Measurements from ENCODE around the gene LRRC25. TPM values are rescaled to one million over a fixed set of nuclear protein-coding genes. Genes with fewer than 3 reads are reported as not detected.

The LRRC25 gene
- total and polyA plus RNA-seq, 7 donors, result 0.65 to 5.2 (median 2.3) TPM

DNA sequence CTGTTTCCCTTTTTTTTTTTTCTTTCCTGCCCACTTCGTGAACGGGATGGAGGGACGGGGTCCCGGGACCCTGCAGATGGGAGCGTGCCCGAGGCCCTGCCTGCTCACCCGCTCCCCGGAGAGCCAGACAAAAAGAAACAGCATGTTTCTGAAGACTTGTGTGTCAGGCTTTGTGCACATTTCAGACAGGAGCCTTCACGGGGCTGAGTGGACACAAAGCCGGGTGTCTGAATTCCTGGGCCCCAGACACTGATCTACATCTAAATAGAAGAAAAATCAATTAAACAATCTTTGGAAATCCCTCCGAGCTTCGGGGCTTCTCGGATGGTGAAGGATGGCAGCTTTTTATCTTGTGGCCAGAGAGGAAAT, 52.9 kb downstream of the LRRC25 start:
- no peak overlapping the region for H3K27ac ChIP-seq
- intact Hi-C loops (cut with DNase I), result no loop called here
- no peak for DNase-seq
- ATAC-seq, result no peak
- 71 to 78% (median 75%) methylated on average over 13 of the region's 13 CpGs for WGBS, 3 donors
- no peak overlapping the region for H3K4me3 ChIP-seq
- TF ChIP-seq, protein P1, sequence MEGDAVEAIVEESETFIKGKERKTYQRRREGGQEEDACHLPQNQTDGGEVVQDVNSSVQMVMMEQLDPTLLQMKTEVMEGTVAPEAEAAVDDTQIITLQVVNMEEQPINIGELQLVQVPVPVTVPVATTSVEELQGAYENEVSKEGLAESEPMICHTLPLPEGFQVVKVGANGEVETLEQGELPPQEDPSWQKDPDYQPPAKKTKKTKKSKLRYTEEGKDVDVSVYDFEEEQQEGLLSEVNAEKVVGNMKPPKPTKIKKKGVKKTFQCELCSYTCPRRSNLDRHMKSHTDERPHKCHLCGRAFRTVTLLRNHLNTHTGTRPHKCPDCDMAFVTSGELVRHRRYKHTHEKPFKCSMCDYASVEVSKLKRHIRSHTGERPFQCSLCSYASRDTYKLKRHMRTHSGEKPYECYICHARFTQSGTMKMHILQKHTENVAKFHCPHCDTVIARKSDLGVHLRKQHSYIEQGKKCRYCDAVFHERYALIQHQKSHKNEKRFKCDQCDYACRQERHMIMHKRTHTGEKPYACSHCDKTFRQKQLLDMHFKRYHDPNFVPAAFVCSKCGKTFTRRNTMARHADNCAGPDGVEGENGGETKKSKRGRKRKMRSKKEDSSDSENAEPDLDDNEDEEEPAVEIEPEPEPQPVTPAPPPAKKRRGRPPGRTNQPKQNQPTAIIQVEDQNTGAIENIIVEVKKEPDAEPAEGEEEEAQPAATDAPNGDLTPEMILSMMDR (IDR thresholded peaks at IDR 0.05), result no peak
- no peaks in the 10 kb centered on the region for H3K9me3 ChIP-seq
- peaks cover 5% of the 10 kb centered on the region for H3K4me1 ChIP-seq
- H3K27me3 ChIP-seq (ENCODE audit: insufficient read depth in 3 of 3, low read length in 2 of 3), result no peaks in the 10 kb centered on the region
- H3K36me3 ChIP-seq (ENCODE audit: insufficient read depth in 1 of 2, low read depth in 1 of 2), result peaks cover 0 to 35% of the 10 kb centered on the region in 2 donors

DNA sequence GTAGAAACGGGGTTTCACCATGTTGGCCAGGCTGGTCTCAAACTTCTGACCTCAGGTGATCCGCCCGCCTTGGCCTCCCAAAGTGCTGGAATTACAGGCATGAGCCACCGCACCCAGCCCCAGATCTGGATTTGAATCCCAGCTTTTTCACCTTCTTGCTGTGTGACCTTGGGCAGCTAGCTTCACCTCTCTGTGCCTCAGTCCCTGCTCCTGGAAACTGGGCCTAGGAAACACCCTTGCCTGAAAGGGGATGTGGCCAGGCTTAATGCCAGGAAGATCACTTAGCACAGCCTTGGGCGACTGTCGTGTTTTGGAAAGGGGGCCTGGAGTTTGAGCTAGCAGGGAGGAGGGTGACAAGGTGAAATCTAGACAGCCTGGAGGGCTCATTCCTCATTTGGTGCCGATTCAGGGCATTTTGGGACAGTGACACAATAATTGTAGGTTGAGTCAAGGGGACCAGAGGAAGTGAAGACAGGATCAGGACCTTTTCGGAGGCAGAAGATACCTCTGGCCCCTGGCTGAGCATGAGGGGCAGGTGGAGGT, 55.3 kb downstream of the LRRC25 start:
- DNase-seq (no peak), ATAC-seq (no peak)
- Histone ChIP-seq H3K36me3 (ENCODE audit: insufficient read depth in 1 of 2, low read depth in 1 of 2) (peaks cover 0 to 24% of the 10 kb centered on the region in 2 donors), H3K27ac (peak overlapping the region; percentile 91), H3K4me1 (peaks cover 11% of the 10 kb centered on the region), H3K27me3 (ENCODE audit: insufficient read depth in 3 of 3, low read length in 2 of 3) (no peaks in the 10 kb centered on the region), H3K9me3 (no peaks in the 10 kb centered on the region), H3K4me3 (no peak overlapping the region)
- TF ChIP-seq, protein P1 (IDR thresholded peaks at IDR 0.05), result no peak
- WGBS, 3 donors, result 68 to 76% (median 71%) methylated on average over 8 of the region's 8 CpGs
- intact Hi-C loops (cut with DNase I), result no loop called here

Other genes starting within 250 kb of the LRRC25 start
- 10 to 100 TPM in 3 of 4 donors, 1 to 10 TPM in 1; 8.6 to 20.8 (median 15.0) TPM for gene PIK3R2, start 244.5 kb downstream of the LRRC25 start, total RNA-seq
- 1 to 10 TPM; 4.6 to 6.0 (median 4.7) TPM for gene PIK3R2, start 244.5 kb downstream of the LRRC25 start, polyA plus RNA-seq
- 10 to 100 TPM in 3 of 4 donors, 1 to 10 TPM in 1; 4.3 to 21.5 (median 12.5) TPM for gene IFI30, start 223.8 kb downstream of the LRRC25 start, total RNA-seq
- 10 to 100 TPM in 1 of 3 donors, 1 to 10 TPM in 2; 1.4 to 11.7 (median 4.7) TPM for gene IFI30, start 223.8 kb downstream of the LRRC25 start, polyA plus RNA-seq
- 10 to 100 TPM in 1 of 4 donors, 1 to 10 TPM in 3; 5.9 to 12.7 (median 8.4) TPM for gene MPV17L2, start 204.4 kb downstream of the LRRC25 start, total RNA-seq
- gene MPV17L2, start 204.4 kb downstream of the LRRC25 start, polyA plus RNA-seq, result 10 to 100 TPM; 19.9 to 23.3 (median 20.7) TPM
- gene RAB3A, start 193.6 kb downstream of the LRRC25 start, total RNA-seq, result 1 to 10 TPM in 2 of 4 donors, under 1 TPM in 2; 0.86 to 3.6 (median 1.5) TPM
- 1 to 10 TPM in 1 of 3 donors, under 1 TPM in 2; 0.44 to 1.4 (median 0.81) TPM for gene RAB3A, start 193.6 kb downstream of the LRRC25 start, polyA plus RNA-seq
- gene PDE4C, start 171.2 kb downstream of the LRRC25 start, total RNA-seq, result 1 to 10 TPM in 1 of 4 donors, under 1 TPM in 3; 0.27 to 2.5 (median 0.86) TPM
- gene PDE4C, start 171.2 kb downstream of the LRRC25 start, polyA plus RNA-seq, result under 1 TPM; 0.43 to 0.86 (median 0.86) TPM
- 1 to 10 TPM in 1 of 4 donors, under 1 TPM in 3; 0.32 to 1.5 (median 0.43) TPM for gene IQCN, start 123.2 kb downstream of the LRRC25 start, total RNA-seq
- gene IQCN, start 123.2 kb downstream of the LRRC25 start, polyA plus RNA-seq, result under 1 TPM; 0.12 to 0.57 (median 0.17) TPM
- 10 to 100 TPM; 68.0 to 77.1 (median 72.1) TPM for gene JUND, start 116.0 kb downstream of the LRRC25 start, total RNA-seq
- gene JUND, start 116.0 kb downstream of the LRRC25 start, polyA plus RNA-seq, result 10 to 100 TPM; 22.7 to 40.3 (median 38.9) TPM
- 100 to 1,000 TPM in 2 of 4 donors, 10 to 100 TPM in 2; 87.9 to 136 (median 112) TPM for gene LSM4, start 74.5 kb downstream of the LRRC25 start, total RNA-seq
- gene LSM4, start 74.5 kb downstream of the LRRC25 start, polyA plus RNA-seq, result 100 to 1,000 TPM; 118 to 215 (median 139) TPM
- 10 to 100 TPM; 18.3 to 47.8 (median 31.7) TPM for gene PGPEP1, start 57.0 kb downstream of the LRRC25 start, total RNA-seq
- 10 to 100 TPM in 1 of 3 donors, 1 to 10 TPM in 2; 8.0 to 13.8 (median 9.1) TPM for gene PGPEP1, start 57.0 kb downstream of the LRRC25 start, polyA plus RNA-seq
- 1 to 10 TPM in 2 of 4 donors, under 1 TPM in 2; 0.50 to 8.5 (median 2.2) TPM for gene GDF15, start 11.5 kb downstream of the LRRC25 start, total RNA-seq
- 10 to 100 TPM in 1 of 3 donors, under 1 TPM in 2; 0.27 to 37.1 (median 0.35) TPM for gene GDF15, start 11.5 kb downstream of the LRRC25 start, polyA plus RNA-seq
- 10 to 100 TPM; 29.1 to 46.1 (median 29.6) TPM for gene SSBP4, start 21.8 kb upstream of the LRRC25 start, total RNA-seq
- gene SSBP4, start 21.8 kb upstream of the LRRC25 start, polyA plus RNA-seq, result 10 to 100 TPM; 25.8 to 37.8 (median 28.6) TPM
- gene ISYNA1, start 40.5 kb upstream of the LRRC25 start, total RNA-seq, result 10 to 100 TPM in 3 of 4 donors, 1 to 10 TPM in 1; 9.8 to 17.0 (median 10.9) TPM
- 1 to 10 TPM; 6.3 to 8.6 (median 8.0) TPM for gene ISYNA1, start 40.5 kb upstream of the LRRC25 start, polyA plus RNA-seq
- 10 to 100 TPM; 17.5 to 40.2 (median 24.9) TPM for gene ELL, start 124.4 kb upstream of the LRRC25 start, total RNA-seq
- gene ELL, start 124.4 kb upstream of the LRRC25 start, polyA plus RNA-seq, result 10 to 100 TPM in 1 of 3 donors, 1 to 10 TPM in 2; 7.5 to 12.3 (median 9.2) TPM
- 100 to 1,000 TPM in 2 of 4 donors, 10 to 100 TPM in 2; 94.4 to 137 (median 113) TPM for gene FKBP8, start 146.0 kb upstream of the LRRC25 start, total RNA-seq
- 100 to 1,000 TPM in 2 of 3 donors, 10 to 100 TPM in 1; 92.8 to 143 (median 138) TPM for gene FKBP8, start 146.0 kb upstream of the LRRC25 start, polyA plus RNA-seq
- gene KXD1, start 160.2 kb upstream of the LRRC25 start, total RNA-seq, result 10 to 100 TPM; 38.9 to 76.5 (median 50.8) TPM
- 100 to 1,000 TPM in 2 of 3 donors, 10 to 100 TPM in 1; 84.6 to 144 (median 122) TPM for gene KXD1, start 160.2 kb upstream of the LRRC25 start, polyA plus RNA-seq
- 1,000 to 10,000 TPM in 2 of 4 donors, 100 to 1,000 TPM in 2; 979 to 1,082 (median 1,028) TPM for gene UBA52, start 174.2 kb upstream of the LRRC25 start, total RNA-seq
- 1,000 to 10,000 TPM in 2 of 3 donors, 100 to 1,000 TPM in 1; 877 to 1,553 (median 1,005) TPM for gene UBA52, start 174.2 kb upstream of the LRRC25 start, polyA plus RNA-seq
- gene REX1BD, start 191.2 kb upstream of the LRRC25 start, total RNA-seq, result 100 to 1,000 TPM in 1 of 4 donors, 10 to 100 TPM in 3; 52.1 to 105 (median 92.0) TPM
- gene REX1BD, start 191.2 kb upstream of the LRRC25 start, polyA plus RNA-seq, result 100 to 1,000 TPM in 1 of 3 donors, 10 to 100 TPM in 2; 67.7 to 105 (median 80.7) TPM
- gene CRLF1, start 209.2 kb upstream of the LRRC25 start, total RNA-seq, result 10 to 100 TPM in 3 of 4 donors, 1 to 10 TPM in 1; 8.3 to 20.2 (median 14.2) TPM
- 10 to 100 TPM; 15.6 to 28.4 (median 19.3) TPM for gene CRLF1, start 209.2 kb upstream of the LRRC25 start, polyA plus RNA-seq
- 1 to 10 TPM in 3 of 4 donors, under 1 TPM in 1; 0.79 to 3.2 (median 2.6) TPM for gene TMEM59L, start 215.2 kb upstream of the LRRC25 start, total RNA-seq
- gene TMEM59L, start 215.2 kb upstream of the LRRC25 start, polyA plus RNA-seq, result 1 to 10 TPM in 2 of 3 donors, under 1 TPM in 1; 0.85 to 4.8 (median 1.5) TPM
- 1 to 10 TPM; 5.2 to 9.9 (median 7.0) TPM for gene KLHL26, start 239.4 kb upstream of the LRRC25 start, total RNA-seq
- 1 to 10 TPM; 3.1 to 4.1 (median 3.5) TPM for gene KLHL26, start 239.4 kb upstream of the LRRC25 start, polyA plus RNA-seq

Data from psoas muscle (tissue), 8 donors.